ENCODE results near the gene CETN1. TPM values are rescaled to one million over a fixed set of nuclear protein-coding genes. Genes with fewer than 3 reads are reported as not detected.

CETN1 gene
- polyA plus RNA-seq (ENCODE audit: insufficient read length in 4 of 4) = not detected

GRCh38 chr18:580154-580553, at the start of gene CETN1:
Gene CETN1 (plus strand): TSS chr18:580380. CDS start chr18:580409, 29 bp downstream.
- DNase-seq (ENCODE audit: low read depth in 4 of 4, low spot score in 2 of 4) = no peak

- DNase-seq (ENCODE audit: low read depth in 4 of 4, low spot score in 2 of 4) = no peak
These were observed 48.2 kb upstream of the CETN1 start for GRCh38 chr18:532018-532417.

- no peak for DNase-seq (ENCODE audit: low read depth in 4 of 4, low spot score in 2 of 4)
These were observed 47.5 kb upstream of the CETN1 start for GRCh38 chr18:532632-533031.

- no peak for DNase-seq (ENCODE audit: low read depth in 4 of 4, low spot score in 2 of 4)
These were observed 46.1 kb upstream of the CETN1 start for GRCh38 chr18:533995-534601.

GRCh38 chr18:543447-544078, 36.6 kb upstream of the CETN1 start:
- no peak for DNase-seq (ENCODE audit: low read depth in 4 of 4, low spot score in 2 of 4)

- DNase-seq (ENCODE audit: low read depth in 4 of 4, low spot score in 2 of 4) = no peak
These were observed 30.2 kb upstream of the CETN1 start for GRCh38 chr18:549967-550366.

GRCh38 chr18:551404-552061, 28.6 kb upstream of the CETN1 start:
- DNase-seq (ENCODE audit: low read depth in 4 of 4, low spot score in 2 of 4) = no peak

GRCh38 chr18:555705-556457, 24.3 kb upstream of the CETN1 start:
- DNase-seq (ENCODE audit: low read depth in 4 of 4, low spot score in 2 of 4) = no peak

GRCh38 chr18:564708-565561, 15.2 kb upstream of the CETN1 start:
- no peak for DNase-seq (ENCODE audit: low read depth in 4 of 4, low spot score in 2 of 4)

GRCh38 chr18:565562-566061, 14.6 kb upstream of the CETN1 start:
- no peak for DNase-seq (ENCODE audit: low read depth in 4 of 4, low spot score in 2 of 4)

- DNase-seq (ENCODE audit: low read depth in 4 of 4, low spot score in 2 of 4) = no peak
These were observed 13.1 kb upstream of the CETN1 start for GRCh38 chr18:567122-567521.

- no peak for DNase-seq (ENCODE audit: low read depth in 4 of 4, low spot score in 2 of 4)
These were observed 11.4 kb upstream of the CETN1 start for GRCh38 chr18:568731-569130.

- no peak for DNase-seq (ENCODE audit: low read depth in 4 of 4, low spot score in 2 of 4)
These were observed 9.9 kb upstream of the CETN1 start for GRCh38 chr18:570256-570655.

GRCh38 chr18:570697-571096, 9.5 kb upstream of the CETN1 start:
- DNase-seq (ENCODE audit: low read depth in 4 of 4, low spot score in 2 of 4) = no peak

- DNase-seq (ENCODE audit: low read depth in 4 of 4, low spot score in 2 of 4) = no peak
These were observed 7.9 kb upstream of the CETN1 start for GRCh38 chr18:572091-572830.

GRCh38 chr18:572831-573289, 7.3 kb upstream of the CETN1 start:
- no peak for DNase-seq (ENCODE audit: low read depth in 4 of 4, low spot score in 2 of 4)

- DNase-seq (ENCODE audit: low read depth in 4 of 4, low spot score in 2 of 4) = no peak
These were observed 6.8 kb upstream of the CETN1 start for GRCh38 chr18:573385-573784.

GRCh38 chr18:574149-574860, 5.9 kb upstream of the CETN1 start:
- no peak for DNase-seq (ENCODE audit: low read depth in 4 of 4, low spot score in 2 of 4)

Measured in left renal cortex interstitium (tissue), 4 donors.